Large intestine (tissue), 3 donors: Measurements from ENCODE around the gene IL26. TPM values are rescaled to one million over a fixed set of nuclear protein-coding genes. Genes with fewer than 3 reads are reported as not detected.

ENCODE experiments used
- DNase-seq, 2 donors: peaks; one replicate each; pipeline versions ENCODE4 v3.0.0 to v3.0.0-alpha.2; 2013
- H3K27ac ChIP-seq: one replicate; pipeline ENCODE4 v1.5.1; 2013; ENCODE audit warnings: low read length
- H3K27me3 ChIP-seq: 2 replicates; pipeline ENCODE4 v1.6.1; 2013; ENCODE audit warnings: low read length; ENCODE audit not compliant: control insufficient read depth, insufficient read depth
- H3K36me3 ChIP-seq: 2 replicates; pipeline ENCODE4 v1.6.1; 2013; ENCODE audit warnings: low read length; ENCODE audit not compliant: control insufficient read depth, insufficient read depth
- H3K4me1 ChIP-seq: one replicate; pipeline ENCODE4 v1.6.1; 2013; ENCODE audit warnings: low read length; ENCODE audit not compliant: control insufficient read depth, insufficient read depth
- H3K4me3 ChIP-seq: one replicate; pipeline ENCODE4 v1.5.1; 2013; ENCODE audit warnings: low read length
- H3K9me3 ChIP-seq: one replicate; pipeline ENCODE4 v1.6.1; 2013; ENCODE audit warnings: mild to moderate bottlenecking, low read depth, low read length, moderate library complexity; ENCODE audit not compliant: control insufficient read depth
- WGBS: methylation state at CpG from one replicate; pipeline ENCODE4 v1.1.5; 2013; ENCODE audit warnings: low lambda C conversion rate; ENCODE audit not compliant: insufficient coverage; 5-methylcytosine and 5-hydroxymethylcytosine counted together
- polyA plus RNA-seq: library from polyadenylated mRNA; unstranded; fragments of 120-200 nt; gene quantifications from one replicate; pipeline ENCODE4 v1.2.1, GENCODE V29; 2013

The IL26 gene
- polyA plus RNA-seq, 1 donor, result 0.10 TPM

DNA sequence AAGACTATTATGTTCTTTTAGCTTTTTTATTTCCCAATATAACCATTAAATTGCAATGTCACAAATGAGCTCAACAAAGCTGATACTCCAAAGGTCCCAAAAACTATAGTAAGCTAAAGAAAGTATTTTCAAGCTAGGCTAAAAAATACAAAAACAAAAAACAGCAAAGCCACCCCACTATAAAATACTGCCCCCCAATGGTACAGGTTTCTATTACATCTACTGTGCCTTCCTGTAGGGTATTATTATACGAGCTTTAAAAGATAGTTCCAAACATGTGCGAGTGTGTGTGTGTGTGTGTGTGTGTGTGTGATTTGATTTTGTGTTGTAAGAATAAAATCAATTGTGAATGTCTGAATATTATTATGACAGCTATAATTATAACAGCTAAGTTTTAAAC, 67.2 kb downstream of the IL26 start:
- Histone ChIP-seq H3K9me3 (no peaks in the 10 kb centered on the region), H3K4me1 (no peaks in the 10 kb centered on the region), H3K36me3 (no peaks in the 10 kb centered on the region), H3K4me3 (no peak overlapping the region), H3K27me3 (peaks cover 3% of the 10 kb centered on the region), H3K27ac (no peak overlapping the region)
- no peak for DNase-seq
- WGBS, result 44% methylated on average over 2 of the region's 2 CpGs

DNA sequence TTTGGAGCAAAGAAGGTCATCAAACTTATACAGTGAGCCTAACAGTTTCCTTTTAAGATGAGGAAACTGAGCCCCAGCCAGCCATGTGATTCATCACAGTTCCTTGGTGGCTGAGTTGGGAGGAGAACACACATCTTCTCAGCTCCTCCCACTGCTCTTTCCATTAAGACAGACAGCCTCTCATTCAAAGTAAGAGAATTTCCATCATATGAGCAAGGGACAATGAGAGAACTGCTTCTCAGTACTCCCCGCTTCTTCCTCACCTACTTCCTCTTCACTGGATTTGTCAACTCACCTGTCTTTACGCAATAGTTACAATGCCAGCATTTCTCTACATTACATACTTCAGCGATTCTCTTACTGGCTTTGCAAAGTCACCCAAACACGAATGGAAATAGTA, 68.2 kb downstream of the IL26 start:
- Histone ChIP-seq H3K4me3 (no peak overlapping the region), H3K27ac (no peak overlapping the region), H3K9me3 (no peaks in the 10 kb centered on the region), H3K4me1 (no peaks in the 10 kb centered on the region), H3K27me3 (peaks cover 3% of the 10 kb centered on the region), H3K36me3 (no peaks in the 10 kb centered on the region)
- WGBS, result 0% methylated on average over 1 of the region's 4 CpGs
- no peak for DNase-seq

DNA sequence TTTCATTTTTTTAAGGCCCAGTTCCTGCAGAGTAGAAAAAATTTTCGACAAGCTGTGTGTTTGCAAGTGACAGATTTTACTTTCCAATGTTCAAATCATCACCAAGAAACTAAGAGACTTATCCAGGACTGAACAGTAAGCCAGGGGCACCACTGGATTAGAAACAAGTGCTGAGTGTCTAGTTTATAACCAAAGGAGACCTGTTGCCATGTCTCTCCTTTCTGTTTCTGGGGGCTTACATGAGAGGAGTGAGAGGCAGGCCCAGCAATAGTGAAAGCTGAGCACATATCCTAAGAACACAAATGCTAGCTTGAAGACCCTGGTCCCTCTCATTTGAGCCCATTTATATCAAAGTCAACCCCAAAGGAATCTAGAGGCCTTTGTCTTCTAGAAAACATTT, 69.0 kb downstream of the IL26 start:
- H3K4me1 ChIP-seq, result no peaks in the 10 kb centered on the region
- H3K9me3 ChIP-seq, result no peaks in the 10 kb centered on the region
- H3K27me3 ChIP-seq, result peaks cover 6% of the 10 kb centered on the region
- WGBS, result no CpG with 5 or more reads among the region's 1 CpG
- H3K27ac ChIP-seq, result no peak overlapping the region
- DNase-seq, result no peak
- no peaks in the 10 kb centered on the region for H3K36me3 ChIP-seq
- H3K4me3 ChIP-seq, result no peak overlapping the region

DNA sequence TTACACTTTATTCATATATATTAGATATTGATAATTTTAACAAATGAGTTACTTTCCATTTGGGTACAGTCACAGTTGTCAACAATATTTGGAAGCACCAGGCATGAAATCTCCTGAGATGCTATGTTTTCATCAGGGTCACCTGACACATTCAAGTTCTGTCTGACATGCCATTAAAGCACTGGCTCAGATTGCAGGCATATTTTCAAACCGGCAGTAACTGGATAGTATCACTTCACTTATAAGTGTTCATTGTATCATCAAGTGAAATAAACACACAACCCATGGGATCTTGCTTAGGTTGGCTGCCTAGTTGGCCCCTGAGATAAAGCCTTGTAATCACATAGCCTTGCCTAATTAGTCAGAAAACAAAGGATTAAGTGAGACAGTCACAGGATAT, 70.8 kb downstream of the IL26 start:
- no peak overlapping the region for H3K27ac ChIP-seq
- no peaks in the 10 kb centered on the region for H3K9me3 ChIP-seq
- no CpG with 5 or more reads among the region's 1 CpG for whole genome bisulfite sequencing
- H3K36me3 ChIP-seq, result no peaks in the 10 kb centered on the region
- DNase-seq, result no peak
- H3K4me1 ChIP-seq, result no peaks in the 10 kb centered on the region
- H3K4me3 ChIP-seq, result no peak overlapping the region
- peaks cover 6% of the 10 kb centered on the region for H3K27me3 ChIP-seq

Other genes starting within 250 kb of the IL26 start
- 0.13 TPM for gene IFNG-AS1, start 236.4 kb downstream of the IL26 start, polyA plus RNA-seq
- gene IFNG, start 66.1 kb downstream of the IL26 start, polyA plus RNA-seq, result 0.13 TPM
- gene IL22, start 27.8 kb upstream of the IL26 start, polyA plus RNA-seq, result not detected
- 20.0 TPM for gene MDM1, start 106.6 kb upstream of the IL26 start, polyA plus RNA-seq